GM18951 (cell line): Measurements from ENCODE around the gene FAM168A.

Experiments used
- POLR2A ChIP-seq: IDR thresholded peaks from 4 replicates; pipeline ENCODE4 v1.6.1; 2011; ENCODE audit warnings: mild to moderate bottlenecking; ENCODE audit not compliant: insufficient read length, insufficient read depth; ENCODE audit errors: extremely low read depth
- in situ Hi-C: fragments of 300-500 bp; cut with MboI; formaldehyde crosslinking; loops from one replicate; pipeline ENCODE4 v1.12.0; 2022; ENCODE audit warnings: low sequenced_read_pairs, mixed read lengths, inconsistent platforms; ENCODE audit not compliant: unreplicated experiment

The FAM168A gene

GRCh38 chr11:73380897-73381410, 217.0 kb downstream of the FAM168A start:
- no peak for TF ChIP-seq POLR2A
- in situ Hi-C loops = no loop called here

GRCh38 chr11:73380331-73380730, 217.6 kb downstream of the FAM168A start:
- in situ Hi-C loops = no loop called here
- TF ChIP-seq POLR2A = no peak

DNA sequence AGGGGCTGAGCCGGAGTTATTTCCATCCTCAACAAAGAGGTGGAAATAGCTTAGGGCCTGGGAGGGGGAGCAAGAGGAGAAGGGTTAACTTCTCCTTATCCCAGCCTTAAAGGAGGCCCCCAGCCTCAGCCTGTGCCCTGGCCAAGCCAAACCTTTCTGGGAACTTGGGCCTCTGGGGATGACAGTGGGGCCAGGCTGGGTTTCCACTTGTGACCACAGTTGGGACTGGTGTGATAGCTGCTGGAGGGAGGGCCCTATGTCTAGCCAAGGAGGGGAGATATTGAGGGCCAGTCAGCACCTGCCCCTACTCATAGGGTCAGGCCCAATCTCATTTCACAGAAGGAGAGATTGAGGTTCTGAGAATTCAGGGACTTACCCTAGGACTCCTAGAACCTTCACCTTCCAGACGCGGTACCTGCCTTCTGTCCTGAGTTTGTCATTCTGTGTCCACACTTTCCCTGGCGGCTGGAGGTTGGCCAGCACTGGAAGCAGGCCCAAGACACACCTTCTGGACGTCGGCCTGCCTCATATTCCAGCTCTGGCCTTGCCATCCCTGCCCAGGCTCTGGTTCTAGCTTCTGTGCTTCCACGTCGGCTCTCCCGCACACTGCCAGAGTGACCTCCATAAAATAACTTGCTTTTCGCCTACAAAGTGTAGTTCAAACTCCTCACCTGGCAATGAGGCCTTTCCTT, 218.6 kb downstream of the FAM168A start:
- no peak for TF ChIP-seq POLR2A
- in situ Hi-C loops = no loop called here

GRCh38 chr11:73376803-73377629, 220.9 kb downstream of the FAM168A start:
- TF ChIP-seq POLR2A = peak; percentile 67
- in situ Hi-C loops = no loop called here

DNA sequence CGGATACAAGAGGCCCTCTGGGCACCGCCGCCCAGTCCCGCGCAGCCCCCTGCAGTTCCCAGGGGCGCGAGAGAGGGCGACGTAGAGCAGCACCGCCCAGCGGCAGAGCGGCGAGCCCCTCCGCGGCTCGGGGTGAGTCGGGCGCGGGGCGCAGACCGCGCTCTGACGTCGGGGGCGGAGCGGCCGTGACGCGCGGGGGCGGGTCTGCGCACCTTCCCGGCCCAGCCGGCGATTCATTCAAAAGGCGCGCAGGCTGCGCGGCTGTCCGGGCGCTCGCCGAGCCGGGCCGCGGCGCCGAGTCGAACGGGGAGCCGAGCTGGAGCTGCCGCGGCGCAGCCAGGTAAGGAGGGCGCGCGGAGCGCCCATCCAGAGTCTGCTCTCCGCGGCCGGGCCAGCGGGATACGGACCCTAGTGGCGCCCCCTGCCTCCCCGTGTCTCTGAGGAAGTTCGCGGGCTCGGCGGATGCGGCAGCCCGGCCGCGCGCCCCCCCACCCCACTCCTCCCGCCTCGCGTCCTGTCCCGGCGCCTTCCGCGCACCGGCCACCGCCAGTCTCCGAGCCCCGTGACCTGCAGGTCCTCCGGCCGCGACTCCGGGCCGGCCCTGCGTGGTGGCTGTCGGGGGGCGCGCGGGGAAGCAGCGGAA, 221.6 kb downstream of the FAM168A start, which contains the start of gene RELT:
Gene RELT (plus strand): TSS at position 240 of the 643 bp plus-strand sequence. CDS start 12,738 bp downstream, outside the sequence.
- in situ Hi-C loops = no loop called here
- TF ChIP-seq POLR2A = peak; percentile 99

DNA sequence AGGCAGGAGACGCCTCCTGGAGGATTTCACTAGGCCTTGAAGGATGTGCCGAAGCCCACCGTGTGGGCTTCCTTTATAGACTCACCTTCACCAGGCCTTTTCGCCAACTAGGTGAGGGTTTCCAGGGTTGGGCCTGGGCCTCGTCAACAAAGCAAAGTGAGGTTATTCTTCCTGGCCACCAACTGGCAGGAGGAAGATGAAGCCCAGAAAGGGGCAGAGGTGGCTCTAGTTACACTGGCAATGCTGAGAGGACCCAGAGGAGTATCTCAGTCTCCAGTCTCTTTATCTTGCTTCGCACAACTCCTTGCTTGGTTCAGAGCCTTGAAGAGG, 222.1 kb downstream of the FAM168A start:
- no peak for TF ChIP-seq POLR2A
- in situ Hi-C loops = no loop called here

- in situ Hi-C loops = no loop called here
- TF ChIP-seq POLR2A = no peak
Observed at GRCh38 chr11:73374151-73374550, 223.8 kb downstream of the FAM168A start.

- no peak for TF ChIP-seq POLR2A
- in situ Hi-C loops = no loop called here
Observed at GRCh38 chr11:73372375-73372993, 225.4 kb downstream of the FAM168A start.

GRCh38 chr11:73367482-73368024, 230.4 kb downstream of the FAM168A start:
- TF ChIP-seq POLR2A = no peak
- in situ Hi-C loops = no loop called here

DNA sequence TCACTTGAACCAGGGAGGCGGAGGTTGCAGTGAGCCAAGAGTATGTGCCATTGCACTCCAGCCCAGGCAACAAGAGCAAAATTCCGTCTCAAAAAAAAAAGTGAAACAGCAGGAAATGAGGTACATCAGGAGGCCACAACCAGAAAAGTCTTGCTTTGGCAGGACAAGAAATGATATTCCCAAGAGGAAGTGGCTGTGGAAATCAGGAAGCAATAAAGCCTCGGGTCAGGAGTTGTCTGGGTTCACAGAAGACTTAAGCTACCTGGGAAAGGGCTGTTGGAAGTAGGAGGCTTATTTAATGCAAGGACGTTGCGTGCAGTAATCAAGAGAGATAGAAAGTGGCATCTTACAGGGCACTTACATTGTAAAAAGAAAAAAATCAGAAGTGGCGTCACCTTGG, 231.0 kb downstream of the FAM168A start:
- in situ Hi-C loops = no loop called here
- TF ChIP-seq POLR2A = no peak

DNA sequence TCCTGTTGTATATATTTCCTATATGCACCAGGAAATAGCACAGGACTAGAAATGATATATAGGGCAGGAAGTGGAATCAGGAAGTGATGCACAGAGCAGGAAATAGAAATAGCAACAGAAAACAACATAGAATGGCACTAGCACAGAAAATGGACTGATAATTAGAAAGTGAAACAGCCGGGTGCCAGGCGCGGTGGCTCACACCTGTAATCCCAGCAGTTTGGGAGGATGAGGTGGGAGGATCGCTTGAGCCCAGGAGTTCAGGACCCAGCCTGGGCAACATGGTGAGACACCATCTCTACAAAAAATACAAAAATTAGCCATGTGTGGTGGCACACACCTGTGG, 231.7 kb downstream of the FAM168A start:
- in situ Hi-C loops = no loop called here
- no peak for TF ChIP-seq POLR2A

DNA sequence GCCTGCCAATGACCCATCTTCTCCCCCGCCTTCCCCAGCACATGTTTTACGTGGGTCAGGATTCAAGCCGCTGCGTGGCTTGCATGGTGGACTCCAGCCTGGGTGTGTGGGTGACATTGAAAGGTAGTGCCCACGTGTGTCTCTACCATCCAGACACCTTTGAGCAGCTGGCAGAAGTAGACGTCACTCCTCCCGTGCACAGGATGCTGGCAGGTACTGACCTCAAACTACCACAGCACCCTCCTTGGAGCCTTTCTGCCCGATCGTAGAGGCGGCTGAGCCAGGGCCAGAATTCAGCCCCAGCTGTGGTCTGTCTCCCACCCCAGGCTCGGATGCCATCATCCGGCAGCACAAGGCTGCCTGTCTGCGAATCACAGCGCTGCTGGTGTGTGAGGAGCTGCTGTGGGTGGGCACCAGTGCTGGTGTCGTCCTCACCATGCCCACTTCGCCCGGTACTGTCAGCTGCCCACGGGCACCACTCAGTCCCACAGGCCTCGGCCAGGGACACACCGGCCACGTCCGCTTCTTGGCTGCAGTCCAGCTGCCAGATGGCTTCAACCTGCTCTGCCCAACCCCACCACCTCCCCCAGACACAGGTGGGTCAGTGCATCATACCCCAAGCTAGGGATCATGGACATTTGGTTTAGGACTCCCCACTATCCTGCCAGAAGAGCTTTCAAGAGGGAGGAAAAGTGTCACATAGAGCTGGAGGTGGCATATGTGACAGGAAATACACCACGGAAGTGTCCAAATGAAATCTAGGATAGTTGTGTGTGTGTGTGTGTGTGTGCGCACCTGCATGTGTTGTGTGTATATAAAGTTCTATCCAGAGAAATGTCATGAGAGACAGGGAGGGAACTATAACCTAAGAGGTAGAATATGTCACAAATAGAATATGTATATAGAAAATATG, 232.3 kb downstream of the FAM168A start:
- in situ Hi-C loops = no loop called here
- no peak for TF ChIP-seq POLR2A
